Activated T-helper 1 cell treated with anti-CD3 and anti-CD28 coated beads, Interleukin-12 subunit alpha, Interleukin-12 subunit beta, Interleukin-2, Interleukin-4 antibody, amounts not matched to agents 30 ng/mL and 10 ng/mL and 1 ng/mL, durations not matched to agents 14 hours and 24 hours and 36 hours (primary cell): Measurements from ENCODE around the gene GNG13. TPM values are rescaled to one million over a fixed set of nuclear protein-coding genes. Genes with fewer than 3 reads are reported as not detected.
A peak's percentile ranks its signal among the peaks of the same experiment; 100 is the strongest.

Experiments used
- DNase-seq: peaks from one replicate; pipeline ENCODE4 v3.0.0; 2021; ENCODE audit warnings: low spot score
- H3K27ac Mint-ChIP-seq: one replicate; pipeline ENCODE4 v1.8.0; 2021; ENCODE audit warnings: mild to moderate bottlenecking, mixed read lengths
- H3K27me3 Mint-ChIP-seq: one replicate; pipeline ENCODE4 v1.8.0; 2022; ENCODE audit warnings: mild to moderate bottlenecking, moderate library complexity, mixed read lengths; ENCODE audit not compliant: insufficient read depth
- H3K36me3 Mint-ChIP-seq: one replicate; pipeline ENCODE4 v1.8.0; 2021; ENCODE audit warnings: low read depth, mixed read lengths
- H3K4me1 Mint-ChIP-seq: one replicate; pipeline ENCODE4 v1.8.0; 2021; ENCODE audit warnings: low read depth, mixed read lengths
- H3K4me3 Mint-ChIP-seq: one replicate; pipeline ENCODE4 v1.8.0; 2021; ENCODE audit warnings: mild to moderate bottlenecking, moderate library complexity, mixed read lengths
- H3K9me3 Mint-ChIP-seq: one replicate; pipeline ENCODE4 v1.8.0; 2021; ENCODE audit warnings: mixed read lengths
- intact Hi-C: fragments of 100-400 bp; cut with micrococcal nuclease; formaldehyde crosslinking; loops from one replicate; pipeline ENCODE4 v1.15.1; 2024
- total RNA-seq: library from RNA; stranded (reverse); gene quantifications from 2 replicates; pipeline ENCODE4 v1.2.3, GENCODE V29; 2022

Gene GNG13
- total RNA-seq, 1 donor from 2014 or later, result not detected

DNA sequence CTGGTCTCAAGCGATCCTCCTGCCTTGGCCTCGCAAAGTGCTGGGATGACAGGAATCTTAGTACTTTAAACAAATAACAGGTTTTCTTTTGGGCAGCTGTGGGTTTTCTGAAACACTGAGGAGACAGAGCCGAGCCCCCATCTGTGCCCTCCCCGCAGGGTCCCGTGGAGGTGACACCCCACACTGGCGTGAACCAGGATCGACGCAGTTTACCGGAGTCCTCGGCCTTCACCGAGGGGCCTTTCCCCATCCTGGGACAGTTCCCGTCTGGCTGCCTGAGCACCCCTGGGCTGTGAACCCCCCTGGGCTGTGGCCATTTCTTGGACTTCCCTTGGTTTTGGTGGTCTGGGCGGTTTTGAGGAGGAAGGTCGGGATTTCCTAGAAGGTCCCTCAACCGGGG is 15.3 kb upstream of the GNG13 start:
- H3K36me3 Mint-ChIP-seq, result no peaks in the 10 kb centered on the region
- intact Hi-C loops, result no loop called here
- H3K4me3 Mint-ChIP-seq, result no peak overlapping the region
- H3K4me1 Mint-ChIP-seq, result no peaks in the 10 kb centered on the region
- DNase-seq, result no peak
- H3K27ac Mint-ChIP-seq, result no peak overlapping the region
- no peaks in the 10 kb centered on the region for H3K9me3 Mint-ChIP-seq
- peaks cover 20% of the 10 kb centered on the region for H3K27me3 Mint-ChIP-seq

DNA sequence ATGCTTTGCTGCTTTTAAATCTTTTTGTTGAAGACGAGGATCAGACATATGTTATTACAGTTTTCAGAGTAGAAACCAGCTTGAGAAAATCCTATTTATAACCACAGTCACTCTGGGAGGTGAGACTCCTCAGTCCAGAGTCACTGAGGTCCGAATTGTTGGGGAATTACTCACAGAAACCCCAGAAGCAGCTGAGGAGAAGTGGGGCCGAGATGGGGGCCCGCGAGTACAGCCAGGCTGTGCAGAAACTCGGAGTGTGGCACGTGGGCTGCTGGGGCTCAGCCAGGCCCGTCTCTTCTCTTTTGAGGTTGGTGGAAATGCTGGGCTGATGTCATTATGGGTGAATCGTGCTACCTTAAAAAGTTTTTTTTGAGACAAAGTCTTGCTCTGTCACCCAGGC is 14.4 kb upstream of the GNG13 start:
- Mint-ChIP-seq H3K4me1 (no peaks in the 10 kb centered on the region), H3K4me3 (no peak overlapping the region), H3K27ac (no peak overlapping the region), H3K9me3 (no peaks in the 10 kb centered on the region), H3K27me3 (peaks cover 20% of the 10 kb centered on the region), H3K36me3 (no peaks in the 10 kb centered on the region)
- intact Hi-C loops, result loop anchor here (5.0 kb wide), 1 partner anchor 242 kb away; no protein-coding TSS in a partner anchor
- no peak for DNase-seq

DNA sequence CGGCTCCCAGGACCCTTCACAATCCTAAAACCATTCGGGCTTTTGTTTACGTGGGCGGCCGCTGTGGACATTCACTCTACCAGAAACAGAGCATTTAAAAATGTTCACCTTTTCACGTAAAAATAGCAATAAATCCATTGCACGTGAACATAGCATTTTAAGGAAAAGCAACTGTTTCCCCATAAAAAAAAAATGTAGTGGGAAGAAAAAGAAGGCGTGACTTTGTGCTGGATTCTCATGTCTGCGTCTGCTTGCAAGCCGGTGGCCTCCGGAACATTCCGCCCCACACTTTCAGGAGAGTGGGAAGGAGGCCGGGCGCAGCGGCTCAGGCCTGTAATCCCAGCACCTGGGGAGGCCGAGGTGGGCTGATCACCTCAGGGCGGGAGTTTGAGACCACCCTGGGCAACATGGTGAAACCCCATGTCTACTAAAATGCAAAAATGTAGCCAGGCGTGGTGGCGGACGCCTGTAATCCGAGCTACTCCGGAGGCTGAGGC is 13.4 kb upstream of the GNG13 start:
- no peak overlapping the region for H3K27ac Mint-ChIP-seq
- intact Hi-C loops, result loop anchor here (5.0 kb wide), 1 partner anchor 243 kb away; no protein-coding TSS in a partner anchor
- DNase-seq, result no peak

DNA sequence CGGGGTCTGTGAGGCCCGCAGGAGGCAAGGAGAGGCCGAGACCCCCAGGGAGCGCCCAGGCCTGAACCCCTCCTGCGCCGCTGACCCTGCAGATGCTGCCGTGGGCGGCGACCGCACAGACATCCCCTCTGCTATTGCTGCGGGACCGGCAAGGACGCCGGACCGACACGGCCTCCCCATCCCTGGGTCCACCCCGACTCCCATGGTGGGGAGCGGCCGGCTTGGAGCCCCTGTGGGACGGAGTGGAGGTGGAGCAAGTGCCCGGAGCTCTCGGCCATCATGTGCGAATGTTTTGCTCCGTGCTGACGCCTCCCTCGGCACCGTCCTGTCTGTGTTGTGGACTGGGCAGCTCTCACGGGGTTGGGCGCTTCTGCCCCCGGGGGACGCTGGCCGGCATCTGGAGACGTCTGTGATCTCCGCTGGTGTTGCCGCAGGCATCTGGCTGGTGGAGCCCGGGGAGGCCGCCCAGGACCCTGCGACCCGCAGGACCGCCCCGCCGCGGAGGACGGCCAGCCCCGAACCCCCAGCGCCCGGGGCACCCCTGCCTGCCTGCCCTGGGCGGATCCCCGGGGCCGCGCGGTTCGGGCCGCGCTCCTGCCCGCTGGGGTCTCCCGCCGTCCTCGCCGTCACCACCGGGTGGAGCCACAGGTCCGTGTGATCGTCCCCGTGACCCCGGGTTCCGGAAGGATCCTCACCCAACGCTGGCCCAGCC is 12.8 kb upstream of the GNG13 start:
- peak; percentile 21 for DNase-seq
- H3K27me3 Mint-ChIP-seq, result peaks cover 16% of the 10 kb centered on the region
- intact Hi-C loops, result loop anchor here (5.0 kb wide), 1 partner anchor 244 kb away; no protein-coding TSS in a partner anchor
- no peak overlapping the region for H3K27ac Mint-ChIP-seq
- H3K36me3 Mint-ChIP-seq, result no peaks in the 10 kb centered on the region
- H3K4me3 Mint-ChIP-seq, result no peak overlapping the region
- H3K9me3 Mint-ChIP-seq, result no peaks in the 10 kb centered on the region
- peaks cover 4% of the 10 kb centered on the region for H3K4me1 Mint-ChIP-seq

More for the DNA sequence above, 13.4 kb upstream of the GNG13 start:
- Mint-ChIP-seq H3K36me3 (no peaks in the 10 kb centered on the region), H3K27me3 (peaks cover 16% of the 10 kb centered on the region), H3K4me3 (no peak overlapping the region), H3K4me1 (no peaks in the 10 kb centered on the region), H3K9me3 (no peaks in the 10 kb centered on the region)

DNA sequence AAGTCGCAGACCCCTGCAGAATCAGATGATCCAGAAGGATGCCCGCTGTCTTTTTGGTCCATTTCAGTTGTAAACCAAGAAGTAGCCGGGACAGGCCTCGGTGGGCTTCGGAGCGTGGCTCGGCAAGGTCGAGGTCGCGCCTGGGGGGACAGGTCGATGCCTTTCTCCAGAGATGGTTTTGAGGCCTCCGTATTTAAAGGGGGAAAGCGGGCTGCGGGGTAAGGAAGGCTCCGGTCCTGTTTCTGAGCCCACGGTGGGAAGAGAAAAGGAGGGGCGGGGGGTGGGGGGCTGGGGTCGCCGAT is 7.5 kb upstream of the GNG13 start:
- Mint-ChIP-seq H3K4me3 (peak overlapping the region; percentile 100), H3K36me3 (peaks cover 3% of the 10 kb centered on the region), H3K27me3 (peaks cover 11% of the 10 kb centered on the region), H3K9me3 (no peaks in the 10 kb centered on the region), H3K27ac (peak overlapping the region; percentile 97), H3K4me1 (peaks cover 12% of the 10 kb centered on the region)
- intact Hi-C loops, result loop anchor here (5.0 kb wide), 2 partner anchors 96 to 281 kb away; partner anchors contain the start of gene CAPN15
- DNase-seq, result no peak

DNA sequence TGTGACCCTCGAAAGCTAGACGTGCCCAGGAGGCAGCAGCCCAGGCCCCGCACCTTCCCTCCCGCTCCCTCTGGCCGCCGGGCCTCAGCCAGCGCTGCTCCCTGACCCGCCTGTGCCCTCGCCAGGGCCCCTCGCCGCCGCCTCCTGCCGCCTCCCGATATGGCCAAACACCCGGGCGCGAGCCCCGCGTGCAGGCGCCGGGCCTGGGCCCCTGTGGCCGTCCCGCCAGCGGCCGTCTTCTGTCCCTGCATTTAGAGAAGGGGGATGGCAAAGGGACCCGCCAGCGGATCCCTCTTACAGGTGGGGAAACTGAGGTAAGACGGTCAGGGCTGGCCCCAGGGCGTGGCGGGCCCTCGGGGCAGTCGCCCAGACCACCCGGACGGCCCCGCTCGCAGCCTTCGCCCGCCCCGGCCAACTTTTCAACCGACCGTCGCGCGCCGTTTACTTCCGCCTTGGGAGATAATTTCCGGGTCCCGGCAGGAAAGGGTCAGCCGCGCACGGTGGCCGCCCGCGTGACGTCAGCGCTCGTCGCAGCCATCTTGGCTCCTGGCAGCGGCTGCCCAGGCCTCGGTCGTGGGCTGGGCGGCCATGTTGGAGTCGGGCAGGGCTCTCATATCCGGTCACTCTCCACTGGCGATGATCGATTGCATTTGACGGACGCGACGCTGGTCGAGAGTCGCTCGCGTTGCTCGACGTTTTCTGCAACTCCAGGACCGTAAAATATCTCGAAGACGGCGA is 7.0 kb upstream of the GNG13 start:
- Mint-ChIP-seq H3K27ac (peak overlapping the region; percentile 97), H3K4me3 (peak overlapping the region; percentile 100), H3K4me1 (peaks cover 12% of the 10 kb centered on the region), H3K36me3 (peaks cover 3% of the 10 kb centered on the region), H3K27me3 (peaks cover 7% of the 10 kb centered on the region), H3K9me3 (no peaks in the 10 kb centered on the region)
- peak; percentile 88 for DNase-seq
- intact Hi-C loops, result loop anchor here (1.0 to 5.0 kb wide), 6 partner anchors 19 to 280 kb away; partner anchors contain the start of genes CAPN15, CHTF18, CIAO3 and JMJD8

DNA sequence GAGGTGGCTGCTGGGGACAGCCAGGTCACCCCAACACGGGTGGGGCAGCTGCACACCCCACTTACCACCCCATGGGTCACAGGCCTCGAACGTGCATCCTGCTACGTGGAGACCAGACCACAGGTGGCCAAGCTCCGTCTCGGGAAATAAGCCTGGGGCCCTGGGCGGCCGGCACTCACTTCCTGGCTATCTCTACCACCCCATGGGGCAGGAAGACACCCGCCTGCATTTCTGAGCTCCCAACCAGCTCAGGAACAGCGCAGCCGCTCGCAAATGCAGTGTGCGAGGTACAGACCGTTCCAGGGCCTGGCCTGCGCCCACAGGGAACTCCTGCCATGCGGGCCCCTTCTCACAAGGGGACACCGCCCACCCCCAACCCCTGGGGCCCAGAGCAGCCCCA is 4.9 kb upstream of the GNG13 start:
- intact Hi-C loops, result loop anchor here (5.0 kb wide), 2 partner anchors 93 to 278 kb away; partner anchors contain the start of gene CAPN15
- peaks cover 12% of the 10 kb centered on the region for H3K4me1 Mint-ChIP-seq
- no peak for DNase-seq
- H3K9me3 Mint-ChIP-seq, result no peaks in the 10 kb centered on the region
- peak overlapping the region; percentile 100 for H3K4me3 Mint-ChIP-seq
- no peak overlapping the region for H3K27ac Mint-ChIP-seq
- H3K36me3 Mint-ChIP-seq, result peaks cover 3% of the 10 kb centered on the region
- H3K27me3 Mint-ChIP-seq, result no peaks in the 10 kb centered on the region

DNA sequence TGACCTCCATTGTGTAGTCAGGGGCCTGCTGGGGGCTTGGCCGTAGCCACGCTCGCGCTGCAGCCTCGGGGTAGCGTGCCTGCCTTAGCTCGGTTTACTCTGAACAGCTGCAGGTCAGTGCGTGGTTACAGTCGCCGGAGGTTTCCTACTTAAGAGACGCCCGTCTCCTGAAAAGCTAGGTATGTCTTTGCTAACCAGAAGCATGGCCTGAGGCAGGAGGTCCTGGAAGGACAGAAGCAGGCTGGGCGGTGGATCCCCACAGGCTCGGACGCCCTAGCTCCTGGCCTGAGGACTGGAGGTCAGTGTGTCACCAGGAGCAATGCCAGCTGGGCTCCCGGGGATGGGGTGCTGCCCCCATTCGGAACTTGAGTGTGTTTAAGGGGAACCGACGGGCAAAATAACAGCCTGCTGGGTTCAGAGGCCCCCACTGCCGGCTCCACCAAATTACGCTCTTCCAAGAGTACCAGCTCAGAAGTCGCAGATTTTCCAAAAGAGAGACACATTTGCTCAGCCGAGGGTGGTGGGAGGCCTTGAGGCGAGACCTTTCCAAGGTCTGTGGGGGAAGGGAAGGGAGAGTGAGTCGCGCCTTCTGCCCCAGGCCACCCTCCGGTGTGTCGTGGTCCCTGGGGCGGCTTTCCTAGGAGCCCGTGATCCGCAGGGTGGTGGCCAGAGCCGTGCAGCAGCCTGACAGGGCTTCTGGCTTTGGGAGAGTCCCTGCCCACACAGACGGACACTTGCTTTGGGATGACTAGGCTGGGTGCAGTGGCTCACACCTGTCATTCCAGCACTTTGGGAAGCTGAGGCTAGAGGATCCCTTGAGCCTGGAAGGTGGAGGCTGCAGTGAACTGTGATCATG is 3.9 kb upstream of the GNG13 start:
- DNase-seq, result no peak
- peaks cover 12% of the 10 kb centered on the region for H3K4me1 Mint-ChIP-seq
- H3K9me3 Mint-ChIP-seq, result no peaks in the 10 kb centered on the region
- H3K27ac Mint-ChIP-seq, result no peak overlapping the region
- peaks cover 3% of the 10 kb centered on the region for H3K36me3 Mint-ChIP-seq
- H3K4me3 Mint-ChIP-seq, result peak overlapping the region; percentile 55
- no peaks in the 10 kb centered on the region for H3K27me3 Mint-ChIP-seq
- intact Hi-C loops, result loop anchor here (5.0 kb wide), 2 partner anchors 92 to 277 kb away; partner anchors contain the start of gene CAPN15

DNA sequence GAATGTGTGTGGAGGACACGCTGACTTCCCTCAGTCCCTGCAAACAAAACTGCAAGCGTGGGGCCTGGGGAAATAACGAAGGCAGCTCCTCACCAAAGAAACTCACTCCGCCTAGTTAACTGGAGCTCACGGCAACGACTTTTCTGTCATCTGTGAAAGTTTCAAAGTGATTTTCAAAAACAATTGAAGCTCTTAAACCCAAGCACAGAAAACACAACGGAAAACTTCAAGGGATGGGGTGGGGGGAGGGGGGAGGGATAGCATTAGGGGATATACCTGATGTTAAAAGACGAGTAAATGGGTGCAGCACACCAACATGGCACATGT is 3.2 kb upstream of the GNG13 start:
- intact Hi-C loops, result no loop called here
- H3K4me1 Mint-ChIP-seq, result peaks cover 11% of the 10 kb centered on the region
- no peak overlapping the region for H3K4me3 Mint-ChIP-seq
- DNase-seq, result no peak
- peaks cover 3% of the 10 kb centered on the region for H3K36me3 Mint-ChIP-seq
- H3K27ac Mint-ChIP-seq, result no peak overlapping the region
- H3K9me3 Mint-ChIP-seq, result no peaks in the 10 kb centered on the region
- H3K27me3 Mint-ChIP-seq, result no peaks in the 10 kb centered on the region

DNA sequence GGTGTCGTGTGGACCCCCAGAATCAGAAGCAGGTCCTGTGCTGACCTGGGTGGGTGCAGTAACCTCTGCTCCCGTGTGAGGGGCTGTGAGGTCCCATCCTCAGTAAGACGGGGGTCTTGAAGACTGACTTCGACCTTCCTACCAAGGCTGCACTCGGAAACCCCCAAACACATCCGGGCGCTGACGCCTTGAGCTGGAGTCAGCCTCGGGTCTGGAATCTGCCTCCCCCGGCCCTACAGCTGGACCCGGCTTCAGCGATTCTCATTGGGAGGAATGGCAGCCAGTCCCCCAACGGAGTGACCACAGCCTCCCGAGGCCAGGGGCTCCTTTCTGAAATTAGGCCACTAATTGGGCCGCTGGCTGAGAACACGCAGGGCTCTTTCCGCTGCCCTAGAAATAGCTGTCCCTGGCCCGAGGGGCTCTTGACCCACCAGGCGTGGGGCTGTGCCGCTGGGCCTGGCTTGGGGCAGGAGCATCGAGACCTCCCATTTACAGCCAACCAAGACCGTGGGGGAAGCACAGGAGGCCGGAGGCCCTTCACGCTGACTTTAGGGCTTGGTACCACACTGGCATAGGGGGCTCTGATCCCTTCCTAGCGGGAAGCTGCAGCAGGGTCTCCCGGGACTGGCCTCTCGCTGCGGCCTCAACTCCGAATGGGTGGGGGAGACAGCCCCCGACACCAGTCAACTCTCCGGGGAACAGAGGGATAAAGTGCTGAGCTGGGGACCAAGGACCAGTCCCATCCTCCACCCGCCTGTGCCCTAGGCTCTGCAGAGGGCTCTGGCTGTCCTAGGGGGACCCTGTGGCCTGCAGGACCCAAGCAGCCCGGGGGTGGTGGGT is 2.6 kb upstream of the GNG13 start:
- no peak overlapping the region for H3K27ac Mint-ChIP-seq
- no peaks in the 10 kb centered on the region for H3K27me3 Mint-ChIP-seq
- H3K36me3 Mint-ChIP-seq, result peaks cover 3% of the 10 kb centered on the region
- H3K4me3 Mint-ChIP-seq, result no peak overlapping the region
- DNase-seq, result no peak
- H3K9me3 Mint-ChIP-seq, result no peaks in the 10 kb centered on the region
- intact Hi-C loops, result no loop called here
- peaks cover 6% of the 10 kb centered on the region for H3K4me1 Mint-ChIP-seq

DNA sequence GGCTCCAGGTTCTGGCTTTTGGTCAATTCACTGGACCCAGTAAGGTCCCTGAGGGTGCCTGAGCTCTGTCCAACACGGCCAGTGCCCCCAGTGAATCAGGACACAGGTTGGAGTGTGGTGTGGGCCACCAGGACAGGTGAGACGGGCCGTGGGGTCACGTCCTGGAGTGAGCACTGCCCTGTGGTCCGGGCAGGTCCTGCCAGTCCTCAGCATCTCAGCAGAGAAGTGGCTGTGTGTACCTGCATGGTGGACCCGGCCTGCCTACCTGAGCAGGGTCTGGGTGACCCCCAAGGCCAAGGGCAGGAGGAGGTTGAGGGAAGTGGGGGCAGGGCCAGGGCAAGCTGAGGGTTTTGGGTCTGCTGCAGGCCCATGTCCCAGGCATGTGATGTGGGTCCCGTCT is 1.9 kb upstream of the GNG13 start:
- Mint-ChIP-seq H3K36me3 (peaks cover under 1% of the 10 kb centered on the region), H3K4me1 (no peaks in the 10 kb centered on the region), H3K27ac (no peak overlapping the region), H3K9me3 (no peaks in the 10 kb centered on the region), H3K4me3 (no peak overlapping the region), H3K27me3 (peaks cover 2% of the 10 kb centered on the region)
- no peak for DNase-seq
- intact Hi-C loops, result no loop called here
